ENCODE results near the gene FSTL3.

DNA sequence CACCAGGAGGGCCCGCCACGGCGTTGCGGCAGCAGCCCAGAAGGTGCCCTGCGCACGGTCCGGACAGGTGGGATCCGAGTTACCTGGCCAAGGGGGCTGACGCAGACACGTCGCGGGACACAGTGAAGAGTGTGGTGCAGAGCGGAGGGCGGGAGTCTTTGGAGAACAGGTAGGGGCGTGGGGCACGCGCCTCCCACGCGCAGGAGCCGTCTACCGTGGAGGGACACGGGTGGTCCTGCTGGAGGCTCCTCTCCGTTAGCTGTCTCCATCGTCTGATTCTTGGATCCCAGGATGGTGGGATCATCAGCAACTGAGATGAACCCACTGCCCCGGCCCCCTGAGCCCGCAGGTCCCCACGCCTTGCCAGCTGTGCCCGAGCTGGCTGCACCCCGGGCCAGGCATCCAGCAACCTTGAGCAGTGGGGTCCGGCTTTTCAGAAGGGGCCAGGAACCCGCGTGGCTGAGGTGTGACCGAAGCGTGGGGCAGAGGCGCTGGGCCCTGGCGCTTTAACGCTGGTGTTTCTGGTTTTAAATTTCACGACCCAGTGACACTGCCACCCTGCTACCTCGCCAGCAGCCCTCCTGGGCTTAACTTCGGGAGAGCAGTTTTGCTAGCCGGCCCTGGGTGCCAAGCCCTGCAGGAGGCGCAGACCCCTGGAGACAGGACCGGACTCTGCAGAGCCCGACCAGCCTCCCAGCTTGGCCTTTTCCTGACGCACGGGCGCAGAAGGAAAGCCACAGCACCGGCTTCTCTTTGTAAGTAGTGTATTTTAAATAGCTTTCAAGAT lies 29.2 kb upstream of the FSTL3 start:
- TF ChIP-seq, protein P1, sequence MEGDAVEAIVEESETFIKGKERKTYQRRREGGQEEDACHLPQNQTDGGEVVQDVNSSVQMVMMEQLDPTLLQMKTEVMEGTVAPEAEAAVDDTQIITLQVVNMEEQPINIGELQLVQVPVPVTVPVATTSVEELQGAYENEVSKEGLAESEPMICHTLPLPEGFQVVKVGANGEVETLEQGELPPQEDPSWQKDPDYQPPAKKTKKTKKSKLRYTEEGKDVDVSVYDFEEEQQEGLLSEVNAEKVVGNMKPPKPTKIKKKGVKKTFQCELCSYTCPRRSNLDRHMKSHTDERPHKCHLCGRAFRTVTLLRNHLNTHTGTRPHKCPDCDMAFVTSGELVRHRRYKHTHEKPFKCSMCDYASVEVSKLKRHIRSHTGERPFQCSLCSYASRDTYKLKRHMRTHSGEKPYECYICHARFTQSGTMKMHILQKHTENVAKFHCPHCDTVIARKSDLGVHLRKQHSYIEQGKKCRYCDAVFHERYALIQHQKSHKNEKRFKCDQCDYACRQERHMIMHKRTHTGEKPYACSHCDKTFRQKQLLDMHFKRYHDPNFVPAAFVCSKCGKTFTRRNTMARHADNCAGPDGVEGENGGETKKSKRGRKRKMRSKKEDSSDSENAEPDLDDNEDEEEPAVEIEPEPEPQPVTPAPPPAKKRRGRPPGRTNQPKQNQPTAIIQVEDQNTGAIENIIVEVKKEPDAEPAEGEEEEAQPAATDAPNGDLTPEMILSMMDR (IDR thresholded peaks at IDR 0.05; ENCODE audit: borderline replicate concordance, extremely low read depth, low read length, poor library complexity, severe bottlenecking): no peak
- no peak for TF ChIP-seq EZH2 (IDR thresholded peaks at IDR 0.05; ENCODE audit: borderline replicate concordance, low read depth, low read length, severe bottlenecking)

Data from DND-41 (cell line).